ENCODE measurements around the gene SCAMP3. TPM values are rescaled to one million over a fixed set of nuclear protein-coding genes. Genes with fewer than 3 reads are reported as not detected.

Gene SCAMP3
- total RNA-seq, 3 donors from 2014 or later: 64.9 to 72.0 (median 68.3) TPM

- intact Hi-C loops (cut with DNase I; ENCODE audit: low total_unique reads): no loop called here
- Histone ChIP-seq H3K4me1 (peaks cover 5 to 9% of the 10 kb centered on the region in 2 donors), H3K4me3 (peak overlapping the region; percentile 52 to 76 (median 76)), H3K27ac (peak overlapping the region; percentile 80 to 88), H3K36me3 (peaks cover 11% of the 10 kb centered on the region), H3K9me3 (no peaks in the 10 kb centered on the region), H3K27me3 (no peaks in the 10 kb centered on the region)
- TF ChIP-seq POLR2A (IDR thresholded peaks at IDR 0.05) (no peak), POLR2AphosphoS5 (IDR thresholded peaks at IDR 0.05) (no peak)
- TF ChIP-seq, protein P1, sequence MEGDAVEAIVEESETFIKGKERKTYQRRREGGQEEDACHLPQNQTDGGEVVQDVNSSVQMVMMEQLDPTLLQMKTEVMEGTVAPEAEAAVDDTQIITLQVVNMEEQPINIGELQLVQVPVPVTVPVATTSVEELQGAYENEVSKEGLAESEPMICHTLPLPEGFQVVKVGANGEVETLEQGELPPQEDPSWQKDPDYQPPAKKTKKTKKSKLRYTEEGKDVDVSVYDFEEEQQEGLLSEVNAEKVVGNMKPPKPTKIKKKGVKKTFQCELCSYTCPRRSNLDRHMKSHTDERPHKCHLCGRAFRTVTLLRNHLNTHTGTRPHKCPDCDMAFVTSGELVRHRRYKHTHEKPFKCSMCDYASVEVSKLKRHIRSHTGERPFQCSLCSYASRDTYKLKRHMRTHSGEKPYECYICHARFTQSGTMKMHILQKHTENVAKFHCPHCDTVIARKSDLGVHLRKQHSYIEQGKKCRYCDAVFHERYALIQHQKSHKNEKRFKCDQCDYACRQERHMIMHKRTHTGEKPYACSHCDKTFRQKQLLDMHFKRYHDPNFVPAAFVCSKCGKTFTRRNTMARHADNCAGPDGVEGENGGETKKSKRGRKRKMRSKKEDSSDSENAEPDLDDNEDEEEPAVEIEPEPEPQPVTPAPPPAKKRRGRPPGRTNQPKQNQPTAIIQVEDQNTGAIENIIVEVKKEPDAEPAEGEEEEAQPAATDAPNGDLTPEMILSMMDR (IDR thresholded peaks at IDR 0.05): no peak
- DNase-seq (ENCODE audit: low spot score in 2 of 2): no peak
Measured at GRCh38 chr1:155261493-155261851, 688 bp downstream of the SCAMP3 start.

DNA sequence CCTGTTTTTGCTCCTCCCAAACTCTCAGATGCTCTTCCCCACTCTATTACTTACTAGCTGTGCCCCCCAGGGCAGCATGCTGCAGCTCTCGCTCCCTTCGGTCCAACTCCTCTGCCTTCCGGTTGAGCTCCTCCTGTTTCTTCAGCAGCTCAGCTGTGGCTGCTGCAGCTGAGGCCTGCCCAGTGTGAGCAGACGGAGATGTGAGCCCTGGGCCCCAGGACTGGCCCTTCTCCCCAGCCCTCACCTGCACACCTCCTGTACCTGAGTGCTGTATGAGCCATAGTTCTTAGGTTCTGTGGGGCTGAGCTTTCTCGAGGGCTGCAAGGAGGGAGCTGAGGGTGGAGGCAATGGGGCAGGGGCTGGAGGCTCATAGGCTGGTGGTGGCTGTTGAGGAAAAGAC is 1.9 kb downstream of the SCAMP3 start:
- intact Hi-C loops (cut with DNase I; ENCODE audit: low total_unique reads): no loop called here
- no peak overlapping the region for H3K27ac ChIP-seq
- H3K27me3 ChIP-seq: no peaks in the 10 kb centered on the region
- DNase-seq (ENCODE audit: low spot score in 2 of 2): no peak
- peaks cover 5 to 9% of the 10 kb centered on the region in 2 donors for H3K4me1 ChIP-seq
- no peak overlapping the region for H3K4me3 ChIP-seq
- H3K9me3 ChIP-seq: no peaks in the 10 kb centered on the region
- TF ChIP-seq POLR2A (IDR thresholded peaks at IDR 0.05) (no peak), POLR2AphosphoS5 (IDR thresholded peaks at IDR 0.05) (no peak)
- TF ChIP-seq, protein P1 (IDR thresholded peaks at IDR 0.05): no peak
- peaks cover 4% of the 10 kb centered on the region for H3K36me3 ChIP-seq

GRCh38 chr1:155256058-155256852 is 5.9 kb downstream of the SCAMP3 start:
- Histone ChIP-seq H3K27me3 (no peaks in the 10 kb centered on the region), H3K27ac (peak overlapping the region; percentile 96), H3K9me3 (no peaks in the 10 kb centered on the region), H3K4me3 (peak overlapping the region; percentile 78 to 97 (median 95)), H3K4me1 (peaks cover 8 to 14% of the 10 kb centered on the region in 2 donors), H3K36me3 (peaks cover 4% of the 10 kb centered on the region)
- intact Hi-C loops (cut with DNase I; ENCODE audit: low total_unique reads): no loop called here
- DNase-seq (ENCODE audit: low spot score in 2 of 2): no peak
- TF ChIP-seq, protein P1 (IDR thresholded peaks at IDR 0.05): no peak
- no peak for TF ChIP-seq POLR2A (IDR thresholded peaks at IDR 0.05)
- TF ChIP-seq POLR2AphosphoS5 (IDR thresholded peaks at IDR 0.05): no peak

- intact Hi-C loops (cut with DNase I; ENCODE audit: low total_unique reads): no loop called here
- H3K9me3 ChIP-seq: no peaks in the 10 kb centered on the region
- peak within 1 kb of the TSS; percentile 96 for H3K27ac ChIP-seq
- H3K4me3 ChIP-seq: peak within 1 kb of the TSS; percentile 78 to 97 (median 95)
- no peaks in the 10 kb centered on the region for H3K27me3 ChIP-seq
- TF ChIP-seq POLR2AphosphoS5 (IDR thresholded peaks at IDR 0.05): peak; percentile 50 to 80 (median 78)
- TF ChIP-seq POLR2A (IDR thresholded peaks at IDR 0.05): peak; percentile 37
- TF ChIP-seq, protein P1 (IDR thresholded peaks at IDR 0.05): no peak
- H3K36me3 ChIP-seq: peaks cover 4% of the 10 kb centered on the region
- DNase-seq (ENCODE audit: low spot score in 2 of 2): peak; percentile 81 to 87
- peaks cover 7 to 10% of the 10 kb centered on the region in 2 donors for H3K4me1 ChIP-seq
Measured at GRCh38 chr1:155255243-155256007, 6.7 kb downstream of the SCAMP3 start, which contains the start of gene ENTREP3. ENTREP3 (minus strand) TSS chr1:155255483; CDS start chr1:155254877, 606 bp downstream.
